A549 (cell line): Measurements from ENCODE around the gene ZC3H12D.

Source experiments
- BCL3 ChIP-seq: fragments of >200 bp; sonication (Bioruptor Twin); formaldehyde crosslinking; IDR thresholded peaks from 3 replicates; pipeline ENCODE4 v1.6.1; 2016
- CEBPB ChIP-seq, 2 experiments: fragments of >200 bp in 1 of 2; sonication (Bioruptor Twin) in 1 of 2; formaldehyde crosslinking in 1 of 2; IDR thresholded peaks; 2 replicates each; pipeline ENCODE4 v1.6.1; 2012 to 2016
- HDAC2 ChIP-seq: fragments of 200-600 bp; sonication (generic); IDR thresholded peaks from 2 replicates; pipeline ENCODE4 v1.6.1; 2016
- KDM5A ChIP-seq: fragments of 200-600 bp; sonication (generic); IDR thresholded peaks from 2 replicates; pipeline ENCODE4 v1.6.1; 2016; ENCODE audit warnings: antibody characterized with exemption, mild to moderate bottlenecking
- POLR2A ChIP-seq: IDR thresholded peaks from 2 replicates; pipeline ENCODE4 v1.6.1; 2012; ENCODE audit warnings: mild to moderate bottlenecking, low read length

GRCh38 chr6:149429427-149430360 lies 55.1 kb downstream of the ZC3H12D start:
- TF ChIP-seq BCL3: no peak
- no peak for TF ChIP-seq HDAC2
- TF ChIP-seq POLR2A: no peak
- TF ChIP-seq KDM5A: no peak
- no peak for TF ChIP-seq CEBPB (IDR thresholded peaks at IDR 0.05)
